GM12878 (cell line): ENCODE data around the gene ODC1. TPM values are rescaled to one million over a fixed set of nuclear protein-coding genes. Genes with fewer than 3 reads are reported as not detected.

Experiments used
- ATAC-seq: fragments of 200-7000 bp; cut with Tn5 transposase; 3 replicates; pipeline ENCODE4 v1.9.1; 2020; ENCODE audit warnings: mild to moderate bottlenecking, moderate library complexity
- BruUV-seq: library from RNA; stranded (reverse); fragments of 400-500 nt; replicated peaks from 2 replicates; lab custom pipeline; 2021; lab: Mats Ljungman, UMichigan
- CTCF ChIA-PET: fragments of 300-600 bp; sonication (Branson Sonifier 250); formaldehyde crosslinking; extraction: SDS; loops from one replicate; lab custom pipeline; 2021; ENCODE audit warnings: inconsistent platforms; lab: Yijun Ruan, JAX
- POLR2A ChIA-PET: fragments of 350-600 bp; formaldehyde crosslinking; extraction: SDS; loops from one replicate; lab custom pipeline; 2021; ENCODE audit warnings: inconsistent platforms; lab: Charles Lee
- RAD21 ChIA-PET: fragments of 300-600 bp; sonication (Branson Sonifier 250); formaldehyde crosslinking; loops from one replicate; lab custom pipeline; 2023; ENCODE audit warnings: antibody characterized with exemption; ENCODE audit not compliant: unreplicated experiment; lab: Charles Lee
- SMC1A ChIA-PET: fragments of 300-600 bp; sonication (Branson Sonifier 250); formaldehyde crosslinking; loops from one replicate; lab custom pipeline; 2023; ENCODE audit not compliant: unreplicated experiment, uncharacterized antibody; lab: Charles Lee
- DNase-seq: peaks from one replicate; pipeline ENCODE4 v3.0.0-alpha.2; 2011; ENCODE audit warnings: low read depth, low spot score
- FAIRE-seq: peaks from 3 replicates; lab custom pipeline; 2011; peaks lifted over from hg19 to GRCh38; lab: Jason Lieb, UNC
- H2AFZ ChIP-seq: 2 replicates; pipeline ENCODE4 v1.6.0; 2011; ENCODE audit warnings: low read depth, low read length, control low read depth; ENCODE audit not compliant: control insufficient read depth
- H3K27ac ChIP-seq: 2 replicates; pipeline ENCODE4 v1.5.1; 2011; ENCODE audit warnings: control low read depth; ENCODE audit not compliant: control insufficient read depth, insufficient read depth
- H3K27me3 ChIP-seq, 2 experiments: replicated peaks in 1 of 2; 2 replicates each; pipeline versions ENCODE4 v1.6.0 to v1.6.1; 2011; ENCODE audit warnings: low read length in 1 of 2; ENCODE audit not compliant: control insufficient read depth in 2 of 2, insufficient read depth in 2 of 2
- H3K36me3 ChIP-seq, 2 experiments: 2 replicates each; pipeline ENCODE4 v1.5.1; 2011; ENCODE audit warnings: low read length in 1 of 2; ENCODE audit not compliant: control insufficient read depth in 2 of 2, insufficient read depth in 2 of 2
- H3K4me1 ChIP-seq: 2 replicates; pipeline ENCODE4 v1.6.1; 2011; ENCODE audit warnings: mild to moderate bottlenecking, low read length, moderate library complexity, mixed read lengths; ENCODE audit not compliant: control insufficient read depth, insufficient read depth
- H3K4me2 ChIP-seq: 2 replicates; pipeline ENCODE4 v1.6.0; 2011; ENCODE audit warnings: control low read depth; ENCODE audit not compliant: control insufficient read depth, insufficient read depth
- H3K4me3 ChIP-seq: fragments of 200-600 bp; sonication (generic); 2 replicates; pipeline ENCODE4 v1.5.1; 2016
- H3K79me2 ChIP-seq: 2 replicates; pipeline ENCODE4 v1.6.0; 2011; ENCODE audit warnings: low read length; ENCODE audit not compliant: control insufficient read depth, insufficient read depth
- H3K9ac ChIP-seq: 2 replicates; pipeline ENCODE4 v1.8.0; 2011; ENCODE audit warnings: low read length, control low read depth, mixed read lengths; ENCODE audit not compliant: control insufficient read depth, insufficient read depth
- H3K9me3 ChIP-seq: replicated peaks from 3 replicates; pipeline ENCODE4 v1.5.1; 2011; ENCODE audit warnings: mild to moderate bottlenecking, low read length; ENCODE audit not compliant: control insufficient read depth, insufficient read depth
- H4K20me1 ChIP-seq: 2 replicates; pipeline ENCODE4 v1.6.0; 2011; ENCODE audit not compliant: control insufficient read depth, insufficient read depth
- CHD1 ChIP-seq: IDR thresholded peaks from 2 replicates; pipeline ENCODE4 v1.6.1; 2012; ENCODE audit warnings: low read depth, low read length, improper control_type of control experiment
- CHD4 ChIP-seq: fragments of 200-600 bp; sonication (generic); IDR thresholded peaks from 2 replicates; pipeline ENCODE4 v1.6.1; 2016; ENCODE audit warnings: mild to moderate bottlenecking
- FOXK2 ChIP-seq: fragments of 450-650 bp; IDR thresholded peaks from 2 replicates; pipeline ENCODE4 v1.6.1; 2017; ENCODE audit warnings: mild to moderate bottlenecking, moderate library complexity
- HDAC2 ChIP-seq: fragments of 200-600 bp; sonication (generic); IDR thresholded peaks from 2 replicates; pipeline ENCODE4 v1.6.1; 2017
- HDAC6 ChIP-seq: fragments of 200-600 bp; sonication (generic); IDR thresholded peaks from one replicate; pipeline ENCODE4 v1.8.0; 2017; ENCODE audit warnings: antibody characterized with exemption; ENCODE audit not compliant: unreplicated experiment
- IKZF2 ChIP-seq, 2 experiments: fragments of 450-650 bp; IDR thresholded peaks; 2 replicates each; pipeline ENCODE4 v1.6.1; 2017; ENCODE audit warnings: mild to moderate bottlenecking in 2 of 2, moderate library complexity in 2 of 2
- NR2C1 ChIP-seq: fragments of 450-650 bp; IDR thresholded peaks from 2 replicates; pipeline ENCODE4 v1.6.1; 2017; ENCODE audit warnings: antibody characterized with exemption, mild to moderate bottlenecking, moderate library complexity
- POLR2AphosphoS5 ChIP-seq: IDR thresholded peaks from 2 replicates; pipeline ENCODE4 v1.6.1; 2011; ENCODE audit warnings: mild to moderate bottlenecking, low read length, inconsistent platforms
- SMAD1 ChIP-seq: fragments of 450-650 bp; IDR thresholded peaks from 2 replicates; pipeline ENCODE4 v1.6.1; 2018; ENCODE audit warnings: mild to moderate bottlenecking, low read depth; ENCODE audit not compliant: partially characterized antibody
- SMC3 ChIP-seq: IDR thresholded peaks from 2 replicates; pipeline ENCODE4 v1.6.1; 2011; ENCODE audit warnings: low read length, improper control_type of control experiment, borderline replicate concordance
- SP1 ChIP-seq: IDR thresholded peaks from one replicate; pipeline ENCODE4 v1.6.1; 2011; ENCODE audit warnings: low read depth, low read length
- YBX1 ChIP-seq: fragments of 450-650 bp; IDR thresholded peaks from 2 replicates; pipeline ENCODE4 v1.6.1; 2016; ENCODE audit warnings: antibody characterized with exemption
- ZSCAN29 ChIP-seq: fragments of 450-650 bp; IDR thresholded peaks from 2 replicates; pipeline ENCODE4 v1.6.1; 2017; ENCODE audit warnings: mild to moderate bottlenecking, moderate library complexity
- WGBS: methylation state at CpG from one replicate; pipeline ENCODE4 v1.1.6; 2016; ENCODE audit warnings: low lambda C conversion rate; ENCODE audit not compliant: insufficient replicate concordance, insufficient coverage; ENCODE audit errors: missing lambda C conversion rate; 5-methylcytosine and 5-hydroxymethylcytosine counted together
- in situ Hi-C: fragments of 300-500 bp; cut with MboI; formaldehyde crosslinking; loops from 9 replicates; pipeline ENCODE4 v1.14.3; 2018; ENCODE audit warnings: mixed read lengths
- intact Hi-C: fragments of 100-400 bp; cut with micrococcal nuclease; formaldehyde crosslinking; loops from one replicate; pipeline ENCODE4 v1.14.2; 2022; ENCODE audit not compliant: unreplicated experiment
- polyA plus RNA-seq, 11 experiments: library from polyadenylated mRNA; depleted of rRNA in 4 of 11; unstranded in 6 of 11; stranded (reverse) in 5 of 11; fragments of >200 nt; fragmentation: Nextera tagmentation in 4 of 11; fragmentation: Illumina TruSeq in 1 of 11; extraction: Ambion mirVana in 4 of 11; extraction: Trizol in 1 of 11; gene quantifications; 1 replicate in 1 of 11; 2 replicates in 10 of 11; pipeline versions ENCODE4 v1.2.1 to v1.2.3, GENCODE V29; 2011 to 2016; ENCODE audit warnings: inconsistent platforms in 2 of 11, missing spikeins in 2 of 11, low read depth in 1 of 11
- total RNA-seq, 4 experiments: library from RNA; depleted of rRNA in 3 of 4; stranded (reverse); fragments of >200 nt in 3 of 4; fragmentation: Illumina TruSeq in 1 of 4; extraction: Trizol in 1 of 4; gene quantifications; 2 replicates each; pipeline versions ENCODE4 v1.2.1 to v1.2.3, GENCODE V29; 2013 to 2021
- TF ChIP-seq, protein P1 (sequence below): fragments of 450-650 bp; IDR thresholded peaks from 2 replicates; pipeline ENCODE4 v1.6.1; 2017; ENCODE audit warnings: mild to moderate bottlenecking, low read depth, inconsistent platforms; ENCODE audit not compliant: poor library complexity, severe bottlenecking
- TF ChIP-seq, protein P2 (sequence below): fragments of 450-650 bp; formaldehyde crosslinking; IDR thresholded peaks from 2 replicates; pipeline ENCODE4 v1.4.0; 2020; ENCODE audit warnings: mild to moderate bottlenecking, moderate library complexity
- TF ChIP-seq, protein P3 (sequence below): fragments of 450-650 bp; IDR thresholded peaks from 2 replicates; pipeline ENCODE4 v1.6.1; 2016; ENCODE audit warnings: mild to moderate bottlenecking, moderate library complexity, borderline replicate concordance

The ODC1 gene
- total and polyA plus RNA-seq, 10 of the 15 experiments (the other 5 are each of a cell fraction or from before 2014, with no cell fraction given), result 68.5 to 441 (median 340) TPM

DNA sequence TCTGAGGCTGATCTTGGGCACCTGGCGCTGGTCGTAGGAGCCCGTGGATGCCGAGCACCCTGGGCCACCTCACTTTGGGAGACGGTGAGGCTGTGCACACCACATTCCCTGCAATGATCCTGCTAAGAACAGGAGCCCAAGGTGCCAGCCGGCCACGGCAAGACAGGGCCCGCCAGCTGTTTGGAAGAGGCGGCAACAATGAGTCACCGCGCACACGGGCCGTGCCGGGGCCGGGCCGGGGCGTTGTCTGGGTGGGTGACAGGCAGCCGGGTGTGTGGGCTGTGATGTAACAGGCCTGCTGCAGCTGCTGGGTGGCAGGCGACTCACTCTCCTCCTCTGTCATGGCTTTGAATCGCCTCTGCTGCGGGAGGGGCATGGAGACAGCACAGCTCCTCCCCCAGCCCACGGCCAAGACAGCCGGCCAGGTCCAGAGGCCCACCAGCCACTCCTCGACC is 49.7 kb upstream of the ODC1 start (continued):
- TF ChIP-seq SMC3, result no peak
- TF ChIP-seq YBX1, result no peak
- no peak for TF ChIP-seq HDAC2
- no peak for TF ChIP-seq ZSCAN29
- TF ChIP-seq, protein P1, sequence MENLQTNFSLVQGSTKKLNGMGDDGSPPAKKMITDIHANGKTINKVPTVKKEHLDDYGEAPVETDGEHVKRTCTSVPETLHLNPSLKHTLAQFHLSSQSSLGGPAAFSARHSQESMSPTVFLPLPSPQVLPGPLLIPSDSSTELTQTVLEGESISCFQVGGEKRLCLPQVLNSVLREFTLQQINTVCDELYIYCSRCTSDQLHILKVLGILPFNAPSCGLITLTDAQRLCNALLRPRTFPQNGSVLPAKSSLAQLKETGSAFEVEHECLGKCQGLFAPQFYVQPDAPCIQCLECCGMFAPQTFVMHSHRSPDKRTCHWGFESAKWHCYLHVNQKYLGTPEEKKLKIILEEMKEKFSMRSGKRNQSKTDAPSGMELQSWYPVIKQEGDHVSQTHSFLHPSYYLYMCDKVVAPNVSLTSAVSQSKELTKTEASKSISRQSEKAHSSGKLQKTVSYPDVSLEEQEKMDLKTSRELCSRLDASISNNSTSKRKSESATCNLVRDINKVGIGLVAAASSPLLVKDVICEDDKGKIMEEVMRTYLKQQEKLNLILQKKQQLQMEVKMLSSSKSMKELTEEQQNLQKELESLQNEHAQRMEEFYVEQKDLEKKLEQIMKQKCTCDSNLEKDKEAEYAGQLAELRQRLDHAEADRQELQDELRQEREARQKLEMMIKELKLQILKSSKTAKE, result no peak
- TF ChIP-seq NR2C1, result no peak

DNA sequence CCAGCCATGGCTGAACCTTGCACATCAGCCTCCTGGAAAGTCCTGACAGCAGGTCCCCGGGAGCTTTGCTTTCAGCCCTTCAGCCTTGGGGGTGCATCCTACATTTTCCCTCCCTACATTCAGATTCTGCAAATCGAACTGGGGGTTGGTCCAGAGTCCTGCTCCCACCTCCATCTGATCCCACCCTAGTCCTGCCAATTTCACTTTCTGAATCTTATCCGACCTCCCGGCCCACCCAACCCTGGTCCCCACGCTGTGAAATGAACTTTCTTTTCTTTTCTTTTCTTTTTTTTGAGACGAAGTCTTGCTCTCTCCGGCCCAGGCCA is 47.8 kb upstream of the ODC1 start:
- Histone ChIP-seq H3K27me3 (peaks cover 0 to under 1% of the 10 kb centered on the region in 2 experiments; a peak in 1 of 4 replicates), H3K36me3 (no peaks in the 10 kb centered on the region), H3K4me3 (no peak overlapping the region), H3K9me3 (no peaks in the 10 kb centered on the region; the same call in 2 of the 3 replicates), H2AFZ (no peak overlapping the region), H3K4me2 (no peak overlapping the region), H4K20me1 (no peaks in the 10 kb centered on the region), H3K4me1 (peaks cover 10% of the 10 kb centered on the region), H3K27ac (no peak overlapping the region), H3K9ac (no peak overlapping the region), H3K79me2 (no peaks in the 10 kb centered on the region)
- FAIRE-seq, result no peak
- in situ Hi-C loops (no loop called here), intact Hi-C loops (no loop called here)
- no TSS peak for BruUV-seq
- DNase-seq, result no peak
- POLR2A ChIA-PET, result no interaction called here
- RAD21 ChIA-PET, result no interaction called here
- SMC1A ChIA-PET, result no interaction called here
- CTCF ChIA-PET, result no interaction called here
- WGBS, result 70% methylated on average over 5 of the region's 7 CpGs
- no peak for ATAC-seq
- TF ChIP-seq SP1, result no peak
- no peak for TF ChIP-seq POLR2AphosphoS5
- no peak for TF ChIP-seq SMAD1
- no peak for TF ChIP-seq FOXK2
- no peak for TF ChIP-seq HDAC6
- TF ChIP-seq, protein P2, sequence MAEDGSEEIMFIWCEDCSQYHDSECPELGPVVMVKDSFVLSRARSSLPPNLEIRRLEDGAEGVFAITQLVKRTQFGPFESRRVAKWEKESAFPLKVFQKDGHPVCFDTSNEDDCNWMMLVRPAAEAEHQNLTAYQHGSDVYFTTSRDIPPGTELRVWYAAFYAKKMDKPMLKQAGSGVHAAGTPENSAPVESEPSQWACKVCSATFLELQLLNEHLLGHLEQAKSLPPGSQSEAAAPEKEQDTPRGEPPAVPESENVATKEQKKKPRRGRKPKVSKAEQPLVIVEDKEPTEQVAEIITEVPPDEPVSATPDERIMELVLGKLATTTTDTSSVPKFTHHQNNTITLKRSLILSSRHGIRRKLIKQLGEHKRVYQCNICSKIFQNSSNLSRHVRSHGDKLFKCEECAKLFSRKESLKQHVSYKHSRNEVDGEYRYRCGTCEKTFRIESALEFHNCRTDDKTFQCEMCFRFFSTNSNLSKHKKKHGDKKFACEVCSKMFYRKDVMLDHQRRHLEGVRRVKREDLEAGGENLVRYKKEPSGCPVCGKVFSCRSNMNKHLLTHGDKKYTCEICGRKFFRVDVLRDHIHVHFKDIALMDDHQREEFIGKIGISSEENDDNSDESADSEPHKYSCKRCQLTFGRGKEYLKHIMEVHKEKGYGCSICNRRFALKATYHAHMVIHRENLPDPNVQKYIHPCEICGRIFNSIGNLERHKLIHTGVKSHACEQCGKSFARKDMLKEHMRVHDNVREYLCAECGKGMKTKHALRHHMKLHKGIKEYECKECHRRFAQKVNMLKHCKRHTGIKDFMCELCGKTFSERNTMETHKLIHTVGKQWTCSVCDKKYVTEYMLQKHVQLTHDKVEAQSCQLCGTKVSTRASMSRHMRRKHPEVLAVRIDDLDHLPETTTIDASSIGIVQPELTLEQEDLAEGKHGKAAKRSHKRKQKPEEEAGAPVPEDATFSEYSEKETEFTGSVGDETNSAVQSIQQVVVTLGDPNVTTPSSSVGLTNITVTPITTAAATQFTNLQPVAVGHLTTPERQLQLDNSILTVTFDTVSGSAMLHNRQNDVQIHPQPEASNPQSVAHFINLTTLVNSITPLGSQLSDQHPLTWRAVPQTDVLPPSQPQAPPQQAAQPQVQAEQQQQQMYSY (CRISPR knock-in tag), result no peak
- TF ChIP-seq, protein P3, sequence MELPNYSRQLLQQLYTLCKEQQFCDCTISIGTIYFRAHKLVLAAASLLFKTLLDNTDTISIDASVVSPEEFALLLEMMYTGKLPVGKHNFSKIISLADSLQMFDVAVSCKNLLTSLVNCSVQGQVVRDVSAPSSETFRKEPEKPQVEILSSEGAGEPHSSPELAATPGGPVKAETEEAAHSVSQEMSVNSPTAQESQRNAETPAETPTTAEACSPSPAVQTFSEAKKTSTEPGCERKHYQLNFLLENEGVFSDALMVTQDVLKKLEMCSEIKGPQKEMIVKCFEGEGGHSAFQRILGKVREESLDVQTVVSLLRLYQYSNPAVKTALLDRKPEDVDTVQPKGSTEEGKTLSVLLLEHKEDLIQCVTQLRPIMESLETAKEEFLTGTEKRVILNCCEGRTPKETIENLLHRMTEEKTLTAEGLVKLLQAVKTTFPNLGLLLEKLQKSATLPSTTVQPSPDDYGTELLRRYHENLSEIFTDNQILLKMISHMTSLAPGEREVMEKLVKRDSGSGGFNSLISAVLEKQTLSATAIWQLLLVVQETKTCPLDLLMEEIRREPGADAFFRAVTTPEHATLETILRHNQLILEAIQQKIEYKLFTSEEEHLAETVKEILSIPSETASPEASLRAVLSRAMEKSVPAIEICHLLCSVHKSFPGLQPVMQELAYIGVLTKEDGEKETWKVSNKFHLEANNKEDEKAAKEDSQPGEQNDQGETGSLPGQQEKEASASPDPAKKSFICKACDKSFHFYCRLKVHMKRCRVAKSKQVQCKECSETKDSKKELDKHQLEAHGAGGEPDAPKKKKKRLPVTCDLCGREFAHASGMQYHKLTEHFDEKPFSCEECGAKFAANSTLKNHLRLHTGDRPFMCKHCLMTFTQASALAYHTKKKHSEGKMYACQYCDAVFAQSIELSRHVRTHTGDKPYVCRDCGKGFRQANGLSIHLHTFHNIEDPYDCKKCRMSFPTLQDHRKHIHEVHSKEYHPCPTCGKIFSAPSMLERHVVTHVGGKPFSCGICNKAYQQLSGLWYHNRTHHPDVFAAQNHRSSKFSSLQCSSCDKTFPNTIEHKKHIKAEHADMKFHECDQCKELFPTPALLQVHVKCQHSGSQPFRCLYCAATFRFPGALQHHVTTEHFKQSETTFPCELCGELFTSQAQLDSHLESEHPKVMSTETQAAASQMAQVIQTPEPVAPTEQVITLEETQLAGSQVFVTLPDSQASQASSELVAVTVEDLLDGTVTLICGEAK, result no peak
- no peak for TF ChIP-seq CHD4
- TF ChIP-seq IKZF2 (IDR thresholded peaks at IDR 0.05), result no peak
- no peak for TF ChIP-seq CHD1
